DND-41 (cell line): ENCODE results near the gene SENP8.

ENCODE experiments used
- ATAC-seq: fragments of 200-7000 bp; cut with Tn5 transposase; 3 replicates; pipeline ENCODE4 v1.9.1; 2021; ENCODE audit warnings: low read depth; ENCODE audit not compliant: insufficient read depth
- DNase-seq: peaks from one replicate; pipeline ENCODE4 v3.0.0-alpha.2; 2020
- H2AFZ ChIP-seq: 2 replicates; pipeline ENCODE4 v1.6.0; 2012; ENCODE audit warnings: low read depth, low read length
- H3K27ac ChIP-seq: 2 replicates; pipeline ENCODE4 v1.5.1; 2012; ENCODE audit warnings: low read length, inconsistent platforms
- H3K27me3 ChIP-seq: fragments of 200-600 bp; sonication (generic); 2 replicates; pipeline ENCODE4 v1.6.0; 2012; ENCODE audit warnings: low read length, mild to moderate bottlenecking, inconsistent platforms; ENCODE audit not compliant: insufficient read depth, poor library complexity
- H3K36me3 ChIP-seq: 2 replicates; pipeline ENCODE4 v1.5.1; 2012; ENCODE audit warnings: low read length, inconsistent platforms; ENCODE audit not compliant: insufficient read depth
- H3K4me1 ChIP-seq: 2 replicates; pipeline ENCODE4 v1.5.1; 2012; ENCODE audit warnings: mild to moderate bottlenecking, low read length; ENCODE audit not compliant: insufficient read depth
- H3K4me2 ChIP-seq: 2 replicates; pipeline ENCODE4 v1.6.0; 2012; ENCODE audit warnings: mild to moderate bottlenecking, moderate library complexity, low read length, inconsistent platforms; ENCODE audit not compliant: insufficient read depth
- H3K4me3 ChIP-seq, 2 experiments: fragments of 200-600 bp in 1 of 2; shearing (Covaris generic) in 1 of 2; 2 replicates each; pipeline ENCODE4 v1.5.1; 2012 to 2016; ENCODE audit warnings: inconsistent platforms in 2 of 2, low read length in 2 of 2, mild to moderate bottlenecking in 2 of 2, low read depth in 1 of 2, moderate library complexity in 1 of 2
- H3K79me2 ChIP-seq: 2 replicates; pipeline ENCODE4 v1.6.0; 2012; ENCODE audit warnings: low read length, inconsistent platforms; ENCODE audit not compliant: insufficient read depth
- H3K9ac ChIP-seq: 2 replicates; pipeline ENCODE4 v1.6.0; 2012; ENCODE audit warnings: low read depth, mild to moderate bottlenecking, inconsistent platforms, low read length, moderate library complexity
- H3K9me3 ChIP-seq: 2 replicates; pipeline ENCODE4 v1.5.1; 2012; ENCODE audit warnings: low read length, moderate library complexity, mild to moderate bottlenecking, inconsistent platforms; ENCODE audit not compliant: insufficient read depth, severe bottlenecking
- H4K20me1 ChIP-seq: 2 replicates; pipeline ENCODE4 v1.6.0; 2012; ENCODE audit warnings: low read length; ENCODE audit not compliant: insufficient read depth
- EZH2 ChIP-seq: IDR thresholded peaks from 3 replicates; pipeline ENCODE4 v1.6.1; 2012; ENCODE audit warnings: borderline replicate concordance, low read depth, mild to moderate bottlenecking, moderate library complexity, low read length, inconsistent platforms; ENCODE audit not compliant: severe bottlenecking
- TF ChIP-seq, protein P1 (sequence below): IDR thresholded peaks from 2 replicates; pipeline ENCODE4 v1.5.1; 2012; ENCODE audit warnings: borderline replicate concordance, low read length, moderate library complexity, mild to moderate bottlenecking; ENCODE audit not compliant: poor library complexity, severe bottlenecking; ENCODE audit errors: extremely low read depth

Gene SENP8

DNA sequence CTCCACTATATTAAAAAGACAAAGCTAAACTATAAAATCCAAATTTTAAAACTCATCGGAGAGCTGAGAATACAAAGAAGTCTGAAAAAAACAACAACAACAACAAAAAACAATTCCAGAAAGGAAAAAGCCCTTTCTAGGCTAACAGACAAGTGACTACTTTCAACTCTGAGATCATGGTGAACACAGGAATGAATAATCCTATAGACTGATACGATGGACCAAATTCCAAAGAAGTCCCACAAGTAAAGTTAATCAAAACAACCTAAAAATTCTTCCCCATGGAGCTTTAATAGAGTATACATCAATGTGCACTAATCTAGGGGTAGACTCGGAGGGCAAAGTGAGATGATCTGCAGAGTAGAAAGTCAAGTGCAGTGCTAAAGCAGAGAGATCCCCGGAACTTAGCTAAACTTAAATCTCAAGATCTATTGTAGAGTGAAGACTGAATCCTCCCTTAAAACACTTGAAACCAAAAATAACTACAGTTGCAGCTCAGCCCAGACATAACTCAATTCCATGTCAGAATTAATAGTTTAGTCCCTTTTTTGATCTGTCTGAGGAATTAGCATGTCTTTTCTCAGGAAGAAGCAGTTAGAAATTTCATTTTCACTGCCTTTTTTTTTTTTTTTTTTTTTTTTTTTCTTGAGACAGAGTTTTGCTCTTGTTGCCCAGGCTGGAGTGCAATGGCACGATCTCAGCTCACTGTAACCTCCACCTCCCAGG lies 43.7 kb upstream of the SENP8 start:
- no peak for DNase-seq
- peaks cover 2% of the 10 kb centered on the region; the same call in 1 of the 2 replicates for H3K79me2 ChIP-seq
- ATAC-seq, result no peak
- no peak overlapping the region for H3K9ac ChIP-seq
- no peaks in the 10 kb centered on the region for H4K20me1 ChIP-seq
- H3K9me3 ChIP-seq, result no peaks in the 10 kb centered on the region
- no peak overlapping the region for H2AFZ ChIP-seq
- H3K4me2 ChIP-seq, result no peak overlapping the region
- H3K4me3 ChIP-seq, result no peak overlapping the region
- H3K4me1 ChIP-seq, result peaks cover 4% of the 10 kb centered on the region
- no peaks in the 10 kb centered on the region for H3K36me3 ChIP-seq
- TF ChIP-seq, protein P1, sequence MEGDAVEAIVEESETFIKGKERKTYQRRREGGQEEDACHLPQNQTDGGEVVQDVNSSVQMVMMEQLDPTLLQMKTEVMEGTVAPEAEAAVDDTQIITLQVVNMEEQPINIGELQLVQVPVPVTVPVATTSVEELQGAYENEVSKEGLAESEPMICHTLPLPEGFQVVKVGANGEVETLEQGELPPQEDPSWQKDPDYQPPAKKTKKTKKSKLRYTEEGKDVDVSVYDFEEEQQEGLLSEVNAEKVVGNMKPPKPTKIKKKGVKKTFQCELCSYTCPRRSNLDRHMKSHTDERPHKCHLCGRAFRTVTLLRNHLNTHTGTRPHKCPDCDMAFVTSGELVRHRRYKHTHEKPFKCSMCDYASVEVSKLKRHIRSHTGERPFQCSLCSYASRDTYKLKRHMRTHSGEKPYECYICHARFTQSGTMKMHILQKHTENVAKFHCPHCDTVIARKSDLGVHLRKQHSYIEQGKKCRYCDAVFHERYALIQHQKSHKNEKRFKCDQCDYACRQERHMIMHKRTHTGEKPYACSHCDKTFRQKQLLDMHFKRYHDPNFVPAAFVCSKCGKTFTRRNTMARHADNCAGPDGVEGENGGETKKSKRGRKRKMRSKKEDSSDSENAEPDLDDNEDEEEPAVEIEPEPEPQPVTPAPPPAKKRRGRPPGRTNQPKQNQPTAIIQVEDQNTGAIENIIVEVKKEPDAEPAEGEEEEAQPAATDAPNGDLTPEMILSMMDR, result no peak
- no peak for TF ChIP-seq EZH2
- H3K27me3 ChIP-seq, result no peaks in the 10 kb centered on the region
- no peak overlapping the region for H3K27ac ChIP-seq

DNA sequence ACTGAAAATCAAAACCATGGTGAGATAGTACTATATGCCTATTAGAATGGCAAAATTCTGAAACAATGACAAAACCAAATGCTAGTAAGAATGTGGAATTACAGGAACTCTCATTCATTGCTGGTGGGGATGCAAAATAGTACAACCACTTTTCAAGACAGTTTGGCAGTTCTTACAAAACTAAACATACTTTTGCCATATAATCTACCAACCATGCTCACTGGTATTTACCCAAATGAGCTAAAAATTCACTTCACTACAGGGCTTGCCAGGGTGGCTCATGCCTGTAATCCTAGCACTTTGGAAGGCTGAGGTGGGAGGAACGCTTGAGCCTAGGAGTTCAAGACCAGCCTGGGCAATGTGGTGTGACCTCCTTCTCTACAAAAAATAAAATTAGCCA lies 40.3 kb upstream of the SENP8 start:
- DNase-seq, result no peak
- no peaks in the 10 kb centered on the region for H3K27me3 ChIP-seq
- no peaks in the 10 kb centered on the region for H3K9me3 ChIP-seq
- no peak overlapping the region for H3K4me3 ChIP-seq
- H3K4me2 ChIP-seq, result no peak overlapping the region
- H4K20me1 ChIP-seq, result no peaks in the 10 kb centered on the region
- no peak for ATAC-seq
- H3K4me1 ChIP-seq, result peaks cover 4% of the 10 kb centered on the region
- H2AFZ ChIP-seq, result no peak overlapping the region
- H3K27ac ChIP-seq, result no peak overlapping the region
- H3K9ac ChIP-seq, result no peak overlapping the region
- TF ChIP-seq EZH2, result no peak
- TF ChIP-seq, protein P1, result no peak
- H3K79me2 ChIP-seq, result peaks cover 2% of the 10 kb centered on the region; the same call in 1 of the 2 replicates
- H3K36me3 ChIP-seq, result no peaks in the 10 kb centered on the region

DNA sequence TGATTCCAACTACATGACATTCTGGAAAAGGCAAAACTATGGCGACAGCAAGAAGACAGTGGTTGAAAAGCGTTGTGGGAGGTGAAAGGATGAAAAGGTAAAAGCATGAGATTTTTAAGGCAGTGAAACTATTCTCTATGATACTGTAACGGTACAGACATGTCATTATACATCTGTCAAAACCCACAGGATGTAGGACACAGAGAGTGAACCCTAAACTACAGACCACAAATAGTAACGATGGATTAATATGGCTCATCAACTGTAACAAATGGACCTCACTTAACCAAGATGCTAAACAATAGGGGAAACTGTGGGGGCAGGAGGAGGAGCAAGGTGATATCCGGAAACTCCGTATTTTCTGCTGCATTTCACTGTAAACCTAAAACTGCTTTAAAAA lies 39.3 kb upstream of the SENP8 start:
- no peak for DNase-seq
- no peaks in the 10 kb centered on the region for H4K20me1 ChIP-seq
- TF ChIP-seq EZH2, result no peak
- TF ChIP-seq, protein P1, result no peak
- H3K9me3 ChIP-seq, result no peaks in the 10 kb centered on the region
- no peak overlapping the region for H2AFZ ChIP-seq
- peaks cover 4% of the 10 kb centered on the region for H3K4me1 ChIP-seq
- H3K27ac ChIP-seq, result no peak overlapping the region
- H3K27me3 ChIP-seq, result no peaks in the 10 kb centered on the region
- peak; percentile 69 for ATAC-seq
- no peak overlapping the region for H3K4me2 ChIP-seq
- H3K79me2 ChIP-seq, result peaks cover 2% of the 10 kb centered on the region; the same call in 1 of the 2 replicates
- no peak overlapping the region for H3K4me3 ChIP-seq
- no peaks in the 10 kb centered on the region for H3K36me3 ChIP-seq
- H3K9ac ChIP-seq, result no peak overlapping the region
